Measurements from ENCODE around the gene PPL. TPM values are rescaled to one million over a fixed set of nuclear protein-coding genes. Genes with fewer than 3 reads are reported as not detected.
"Not testable (repeated sequence)": the region's sequence is repeated elsewhere in the genome, so short reads cannot be mapped to it uniquely, and the experiment has no call there.

PPL gene
- total RNA-seq, 4 donors from 2014 or later = 12.8 to 23.1 (median 18.3) TPM

GRCh38 chr16:4931381-4931780 lies 5.6 kb downstream of the PPL start:
- Histone ChIP-seq H3K9me3 (peaks cover 0 to 7% (median 4%) of the 10 kb centered on the region in 3 donors), H3K27ac (no peak overlapping the region), H3K4me3 (no peak overlapping the region), H3K27me3 (peaks cover 0 to 7% (median 6%) of the 10 kb centered on the region in 3 donors), H3K4me1 (peaks cover 12% of the 10 kb centered on the region in 2 donors), H3K36me3 (peaks cover 0 to 8% of the 10 kb centered on the region in 2 donors)
- ATAC-seq (no peak), DNase-seq (no peak)
- TF ChIP-seq POLR2A (IDR thresholded peaks at IDR 0.05) = no peak
- no peak for TF ChIP-seq CTCF (IDR thresholded peaks at IDR 0.05 in 4 of 5, conservative IDR thresholded peaks at IDR 0.05 in 1 of 5)
- intact Hi-C loops (cut with DNase I; ENCODE audit: low total_unique reads) (no loop called here), in situ Hi-C loops (cut with MboI; ENCODE audit: low sequenced_read_pairs in 4 of 4) (no loop called here)

DNA sequence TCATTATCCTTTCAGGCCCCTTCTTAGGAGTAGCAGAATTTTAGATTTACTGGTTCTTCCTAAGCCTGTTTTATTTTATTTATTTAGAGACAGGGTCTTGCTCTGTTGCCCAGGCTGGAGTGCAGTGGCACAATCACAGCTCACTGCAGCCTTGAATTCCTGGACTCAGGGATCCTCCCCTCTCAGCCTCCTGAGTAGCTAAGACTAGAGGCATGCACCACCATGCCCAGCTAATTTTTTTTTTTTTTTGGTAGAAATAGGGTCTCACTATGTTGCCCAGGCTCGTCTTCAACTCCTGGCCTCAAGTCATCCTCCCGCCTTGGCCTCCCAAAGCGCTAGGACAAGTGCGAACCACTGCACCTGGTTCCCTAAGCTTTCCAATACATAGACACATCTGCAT lies 7.3 kb downstream of the PPL start:
- in situ Hi-C loops (cut with MboI; ENCODE audit: low sequenced_read_pairs in 4 of 4); intact Hi-C loops (cut with DNase I; ENCODE audit: low total_unique reads): not testable (repeated sequence)

GRCh38 chr16:4928227-4928626 lies 8.7 kb downstream of the PPL start:
- H3K27me3 ChIP-seq = no peaks in the 10 kb centered on the region
- TF ChIP-seq POLR2A (IDR thresholded peaks at IDR 0.05) (no peak), CTCF (IDR thresholded peaks at IDR 0.05 in 4 of 5, conservative IDR thresholded peaks at IDR 0.05 in 1 of 5) (no peak)
- H3K4me3 ChIP-seq = no peak overlapping the region
- in situ Hi-C loops (cut with MboI; ENCODE audit: low sequenced_read_pairs in 4 of 4) (no loop called here), intact Hi-C loops (cut with DNase I; ENCODE audit: low total_unique reads) (no loop called here)
- DNase-seq (no peak), ATAC-seq (no peak)
- peaks cover 0 to 8% of the 10 kb centered on the region in 2 donors for H3K36me3 ChIP-seq
- H3K9me3 ChIP-seq = peaks cover 0 to 7% (median 4%) of the 10 kb centered on the region in 3 donors
- H3K27ac ChIP-seq = no peak overlapping the region
- no peaks in the 10 kb centered on the region for H3K4me1 ChIP-seq

More for the DNA sequence above, 7.3 kb downstream of the PPL start:
- not testable (repeated sequence) for H3K27ac ChIP-seq, DNase-seq, H3K36me3 ChIP-seq, H3K4me3 ChIP-seq, H3K27me3 ChIP-seq, ATAC-seq, H3K9me3 ChIP-seq, H3K4me1 ChIP-seq

DNA sequence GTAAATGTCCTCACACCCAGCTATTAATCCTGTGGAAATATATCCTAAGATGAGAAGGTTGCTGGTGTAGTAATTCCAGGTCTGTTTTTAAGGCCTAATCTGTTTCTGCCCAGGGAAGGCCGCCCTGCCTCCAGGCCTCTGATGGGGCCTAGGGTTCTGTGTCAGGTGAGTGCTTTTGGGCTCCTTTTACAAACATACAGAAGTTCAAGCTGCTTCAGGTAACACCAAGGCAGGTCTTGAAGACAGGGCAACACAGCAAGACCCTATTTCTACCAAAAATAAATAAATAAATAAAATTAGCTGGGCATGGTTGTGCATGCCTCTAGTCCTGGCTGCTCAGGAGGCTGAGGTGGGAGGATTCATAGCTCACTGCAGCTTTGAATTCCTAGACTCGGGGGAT lies 9.3 kb downstream of the PPL start:
- H3K4me3 ChIP-seq = no peak overlapping the region
- no peaks in the 10 kb centered on the region for H3K27me3 ChIP-seq
- TF ChIP-seq CTCF (IDR thresholded peaks at IDR 0.05 in 4 of 5, conservative IDR thresholded peaks at IDR 0.05 in 1 of 5) (no peak), POLR2A (IDR thresholded peaks at IDR 0.05) (no peak)
- H3K9me3 ChIP-seq = peaks cover 0 to 7% (median 4%) of the 10 kb centered on the region in 3 donors
- H3K36me3 ChIP-seq = peaks cover 0 to 8% of the 10 kb centered on the region in 2 donors
- DNase-seq (no peak), ATAC-seq (no peak)
- no peaks in the 10 kb centered on the region for H3K4me1 ChIP-seq
- no peak overlapping the region for H3K27ac ChIP-seq
- in situ Hi-C loops (cut with MboI; ENCODE audit: low sequenced_read_pairs in 4 of 4) (no loop called here), intact Hi-C loops (cut with DNase I; ENCODE audit: low total_unique reads) (no loop called here)

DNA sequence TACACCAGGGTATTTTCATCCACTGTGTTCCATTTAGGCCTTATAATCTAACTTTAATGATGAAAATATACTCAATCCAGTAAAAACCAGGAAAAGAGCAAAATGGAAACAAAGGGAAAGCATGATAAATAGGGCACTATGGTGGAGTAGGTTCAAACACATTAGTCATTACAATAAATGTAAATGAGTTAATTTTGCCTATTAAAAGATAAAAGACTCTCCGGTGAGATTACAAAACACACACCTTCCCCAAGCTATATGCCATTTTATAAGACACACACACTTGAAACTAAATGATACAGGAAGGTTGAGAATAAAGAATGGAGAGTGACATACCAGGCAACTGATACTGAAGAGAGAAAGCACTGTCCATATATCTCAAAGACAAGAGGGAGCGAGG lies 10.0 kb downstream of the PPL start:
- H3K4me3 ChIP-seq = no peak overlapping the region
- H3K27ac ChIP-seq = no peak overlapping the region
- DNase-seq (no peak), ATAC-seq (no peak)
- TF ChIP-seq POLR2A (IDR thresholded peaks at IDR 0.05) = no peak
- TF ChIP-seq CTCF (IDR thresholded peaks at IDR 0.05 in 4 of 5, conservative IDR thresholded peaks at IDR 0.05 in 1 of 5) = no peak
- intact Hi-C loops (cut with DNase I; ENCODE audit: low total_unique reads) = no loop called here
- H3K9me3 ChIP-seq = peaks cover 0 to 7% (median 4%) of the 10 kb centered on the region in 3 donors
- H3K36me3 ChIP-seq = peaks cover 0 to 8% of the 10 kb centered on the region in 2 donors
- H3K4me1 ChIP-seq = no peaks in the 10 kb centered on the region
- in situ Hi-C loops (cut with MboI; ENCODE audit: low sequenced_read_pairs in 4 of 4) = no loop called here
- H3K27me3 ChIP-seq = no peaks in the 10 kb centered on the region

Measured in gastrocnemius medialis (tissue), 4 donors.